ENCODE measurements around the gene FABP1.
A peak's percentile ranks its signal among the peaks of the same experiment; 100 is the strongest.

FABP1 gene

GRCh38 chr2:88170472-88170892, 42.6 kb upstream of the FABP1 start:
- no peak for TF ChIP-seq CTCF (IDR thresholded peaks at IDR 0.05; ENCODE audit: insufficient read depth, low read length, poor library complexity, severe bottlenecking)
- H3K36me3 ChIP-seq (ENCODE audit: control insufficient read depth, insufficient read depth, low read length) = no peaks in the 10 kb centered on the region
- no peaks in the 10 kb centered on the region; the same call in none of the 2 replicates for H3K27me3 ChIP-seq (replicated peaks; ENCODE audit: control insufficient read depth, insufficient read depth, low read length)
- DNase-seq (ENCODE audit: extremely low read depth, insufficient read length) = no peak
- peak overlapping the region; percentile 36 for H3K4me3 ChIP-seq (replicated peaks; ENCODE audit: low read depth, low read length)

- no peak for DNase-seq (ENCODE audit: extremely low read depth, insufficient read length)
- H3K27me3 ChIP-seq (replicated peaks; ENCODE audit: control insufficient read depth, insufficient read depth, low read length) = no peaks in the 10 kb centered on the region; the same call in none of the 2 replicates
- H3K4me3 ChIP-seq (replicated peaks; ENCODE audit: low read depth, low read length) = no peak overlapping the region
- no peak for TF ChIP-seq CTCF (IDR thresholded peaks at IDR 0.05; ENCODE audit: insufficient read depth, low read length, poor library complexity, severe bottlenecking)
- H3K36me3 ChIP-seq (ENCODE audit: control insufficient read depth, insufficient read depth, low read length) = no peaks in the 10 kb centered on the region
These were observed 40.5 kb upstream of the FABP1 start for GRCh38 chr2:88168386-88168785.

GRCh38 chr2:88167740-88168139, 39.9 kb upstream of the FABP1 start:
- Histone ChIP-seq H3K4me3 (replicated peaks; ENCODE audit: low read depth, low read length) (no peak overlapping the region), H3K27me3 (replicated peaks; ENCODE audit: control insufficient read depth, insufficient read depth, low read length) (no peaks in the 10 kb centered on the region; the same call in none of the 2 replicates), H3K36me3 (ENCODE audit: control insufficient read depth, insufficient read depth, low read length) (no peaks in the 10 kb centered on the region)
- TF ChIP-seq CTCF (IDR thresholded peaks at IDR 0.05; ENCODE audit: insufficient read depth, low read length, poor library complexity, severe bottlenecking) = no peak
- DNase-seq (ENCODE audit: extremely low read depth, insufficient read length) = no peak

GRCh38 chr2:88165332-88166003, 37.6 kb upstream of the FABP1 start:
- no peaks in the 10 kb centered on the region; the same call in 1 of the 2 replicates for H3K27me3 ChIP-seq (replicated peaks; ENCODE audit: control insufficient read depth, insufficient read depth, low read length)
- DNase-seq (ENCODE audit: extremely low read depth, insufficient read length) = no peak
- no peak overlapping the region for H3K4me3 ChIP-seq (replicated peaks; ENCODE audit: low read depth, low read length)
- TF ChIP-seq CTCF (IDR thresholded peaks at IDR 0.05; ENCODE audit: insufficient read depth, low read length, poor library complexity, severe bottlenecking) = no peak
- H3K36me3 ChIP-seq (ENCODE audit: control insufficient read depth, insufficient read depth, low read length) = no peaks in the 10 kb centered on the region

- TF ChIP-seq CTCF (IDR thresholded peaks at IDR 0.05; ENCODE audit: insufficient read depth, low read length, poor library complexity, severe bottlenecking) = no peak
- no peak for DNase-seq (ENCODE audit: extremely low read depth, insufficient read length)
- Histone ChIP-seq H3K36me3 (ENCODE audit: control insufficient read depth, insufficient read depth, low read length) (no peaks in the 10 kb centered on the region), H3K27me3 (replicated peaks; ENCODE audit: control insufficient read depth, insufficient read depth, low read length) (no peaks in the 10 kb centered on the region), H3K4me3 (replicated peaks; ENCODE audit: low read depth, low read length) (no peak overlapping the region)
These were observed 33.8 kb upstream of the FABP1 start for GRCh38 chr2:88161446-88162244.
